K562 (cell line): ENCODE data around the gene NR1I3. TPM values are rescaled to one million over a fixed set of nuclear protein-coding genes. Genes with fewer than 3 reads are reported as not detected.

ENCODE experiments used
- ATF2 ChIP-seq: sonication (generic); formaldehyde crosslinking; IDR thresholded peaks from 2 replicates; pipeline ENCODE4 v1.8.1; 2022; ENCODE audit warnings: missing genetic modification reagents
- MEF2D ChIP-seq: conservative IDR thresholded peaks from 2 replicates; pipeline ENCODE4 v1.6.1; 2016; ENCODE audit warnings: low read depth, missing genetic modification characterization, missing compliant biosample characterization
- ZNF398 ChIP-seq: fragments of 250-450 bp; sonication (Bioruptor Pico); IDR thresholded peaks from 2 replicates; pipeline ENCODE4 v1.8.0; 2021; ENCODE audit warnings: moderate library complexity, mild to moderate bottlenecking, inconsistent platforms
- polyA plus RNA-seq, 8 experiments: library from polyadenylated mRNA; depleted of rRNA in 4 of 8; stranded (reverse) in 5 of 8; unstranded in 3 of 8; fragments of >200 nt; fragmentation: Nextera tagmentation in 2 of 8; fragmentation: Illumina TruSeq in 1 of 8; extraction: Ambion mirVana in 2 of 8; extraction: Trizol in 1 of 8; gene quantifications; 2 replicates each; pipeline versions ENCODE4 v1.2.1 to v1.2.3, GENCODE V29; 2011 to 2014; ENCODE audit warnings: inconsistent platforms in 1 of 8, missing spikeins in 1 of 8
- total RNA-seq, 7 experiments: library from RNA; depleted of rRNA in 6 of 7; stranded (reverse); fragments of >200 nt in 6 of 7; fragmentation: Illumina TruSeq in 2 of 7; extraction: Trizol in 2 of 7; gene quantifications; 2 replicates each; pipeline versions ENCODE4 v1.2.1 to v1.2.3, GENCODE V29; 2011 to 2021; ENCODE audit warnings: low replicate concordance in 1 of 7
- TF ChIP-seq, protein P1 (sequence below), 2 experiments: fragments of 450-650 bp; IDR thresholded peaks; 2 replicates each; pipeline ENCODE4 v1.6.1; 2016; ENCODE audit warnings: mild to moderate bottlenecking in 2 of 2, borderline replicate concordance in 1 of 2, low read depth in 1 of 2, moderate library complexity in 1 of 2
- TF ChIP-seq, protein P2 (sequence below): fragments of 450-650 bp; formaldehyde crosslinking; IDR thresholded peaks from 2 replicates; pipeline ENCODE4 v1.4.0; 2022; ENCODE audit warnings: missing genetic modification characterization
- TF ChIP-seq, protein P3 (sequence below): sonication (generic); formaldehyde crosslinking; IDR thresholded peaks from 2 replicates; pipeline ENCODE4 v1.9.0; 2022; ENCODE audit warnings: mild to moderate bottlenecking, missing genetic modification reagents
- TF ChIP-seq, protein P4 (sequence below): fragments of 450-650 bp; IDR thresholded peaks from 2 replicates; pipeline ENCODE4 v1.6.1; 2014; ENCODE audit warnings: low read depth, mild to moderate bottlenecking, moderate library complexity, borderline replicate concordance

NR1I3 gene
- total and polyA plus RNA-seq, 9 of the 15 experiments (the other 6 are each of a cell fraction or from before 2014, with no cell fraction given) = 0.11 TPM; not detected in 8

DNA sequence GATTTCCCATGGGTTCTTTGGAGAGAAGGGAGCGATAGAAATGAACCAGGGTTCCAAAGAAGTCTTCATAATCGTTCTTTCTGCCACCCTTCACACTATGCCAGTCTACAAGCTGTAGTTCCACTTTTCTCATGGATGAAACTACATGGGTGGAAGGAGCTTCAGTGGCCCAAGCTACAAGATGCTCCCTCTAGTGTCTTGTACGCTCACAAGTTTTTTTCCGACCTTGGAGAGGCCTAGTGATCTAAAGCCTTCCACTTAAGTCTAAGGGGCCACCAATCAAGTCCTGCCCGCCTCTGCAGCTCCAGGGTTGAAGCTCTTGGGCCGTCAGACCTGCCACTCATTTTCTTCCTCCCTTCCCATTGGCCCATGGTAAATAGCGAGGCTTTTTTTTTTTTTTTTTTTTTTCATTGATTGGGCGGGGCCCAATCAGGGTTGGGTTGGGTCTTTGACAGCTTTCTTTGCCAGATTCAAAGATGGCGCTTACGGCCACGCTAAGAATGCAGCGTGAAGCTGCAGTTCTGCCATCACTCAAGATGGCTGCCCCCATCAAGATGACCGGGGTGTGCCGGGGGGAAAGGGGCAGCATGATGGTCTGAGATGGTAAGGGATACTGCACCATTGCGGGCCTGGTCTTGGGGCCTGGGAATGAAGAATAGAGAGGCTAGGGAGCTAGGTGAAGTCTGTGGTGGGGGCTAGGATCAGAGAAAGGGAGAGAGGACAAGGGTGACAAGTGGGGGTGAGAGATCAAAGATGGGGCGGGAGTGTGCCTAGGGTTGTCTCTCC lies 12.3 kb downstream of the NR1I3 start, which contains the start of gene TOMM40L (continued):
- TF ChIP-seq, protein P1, sequence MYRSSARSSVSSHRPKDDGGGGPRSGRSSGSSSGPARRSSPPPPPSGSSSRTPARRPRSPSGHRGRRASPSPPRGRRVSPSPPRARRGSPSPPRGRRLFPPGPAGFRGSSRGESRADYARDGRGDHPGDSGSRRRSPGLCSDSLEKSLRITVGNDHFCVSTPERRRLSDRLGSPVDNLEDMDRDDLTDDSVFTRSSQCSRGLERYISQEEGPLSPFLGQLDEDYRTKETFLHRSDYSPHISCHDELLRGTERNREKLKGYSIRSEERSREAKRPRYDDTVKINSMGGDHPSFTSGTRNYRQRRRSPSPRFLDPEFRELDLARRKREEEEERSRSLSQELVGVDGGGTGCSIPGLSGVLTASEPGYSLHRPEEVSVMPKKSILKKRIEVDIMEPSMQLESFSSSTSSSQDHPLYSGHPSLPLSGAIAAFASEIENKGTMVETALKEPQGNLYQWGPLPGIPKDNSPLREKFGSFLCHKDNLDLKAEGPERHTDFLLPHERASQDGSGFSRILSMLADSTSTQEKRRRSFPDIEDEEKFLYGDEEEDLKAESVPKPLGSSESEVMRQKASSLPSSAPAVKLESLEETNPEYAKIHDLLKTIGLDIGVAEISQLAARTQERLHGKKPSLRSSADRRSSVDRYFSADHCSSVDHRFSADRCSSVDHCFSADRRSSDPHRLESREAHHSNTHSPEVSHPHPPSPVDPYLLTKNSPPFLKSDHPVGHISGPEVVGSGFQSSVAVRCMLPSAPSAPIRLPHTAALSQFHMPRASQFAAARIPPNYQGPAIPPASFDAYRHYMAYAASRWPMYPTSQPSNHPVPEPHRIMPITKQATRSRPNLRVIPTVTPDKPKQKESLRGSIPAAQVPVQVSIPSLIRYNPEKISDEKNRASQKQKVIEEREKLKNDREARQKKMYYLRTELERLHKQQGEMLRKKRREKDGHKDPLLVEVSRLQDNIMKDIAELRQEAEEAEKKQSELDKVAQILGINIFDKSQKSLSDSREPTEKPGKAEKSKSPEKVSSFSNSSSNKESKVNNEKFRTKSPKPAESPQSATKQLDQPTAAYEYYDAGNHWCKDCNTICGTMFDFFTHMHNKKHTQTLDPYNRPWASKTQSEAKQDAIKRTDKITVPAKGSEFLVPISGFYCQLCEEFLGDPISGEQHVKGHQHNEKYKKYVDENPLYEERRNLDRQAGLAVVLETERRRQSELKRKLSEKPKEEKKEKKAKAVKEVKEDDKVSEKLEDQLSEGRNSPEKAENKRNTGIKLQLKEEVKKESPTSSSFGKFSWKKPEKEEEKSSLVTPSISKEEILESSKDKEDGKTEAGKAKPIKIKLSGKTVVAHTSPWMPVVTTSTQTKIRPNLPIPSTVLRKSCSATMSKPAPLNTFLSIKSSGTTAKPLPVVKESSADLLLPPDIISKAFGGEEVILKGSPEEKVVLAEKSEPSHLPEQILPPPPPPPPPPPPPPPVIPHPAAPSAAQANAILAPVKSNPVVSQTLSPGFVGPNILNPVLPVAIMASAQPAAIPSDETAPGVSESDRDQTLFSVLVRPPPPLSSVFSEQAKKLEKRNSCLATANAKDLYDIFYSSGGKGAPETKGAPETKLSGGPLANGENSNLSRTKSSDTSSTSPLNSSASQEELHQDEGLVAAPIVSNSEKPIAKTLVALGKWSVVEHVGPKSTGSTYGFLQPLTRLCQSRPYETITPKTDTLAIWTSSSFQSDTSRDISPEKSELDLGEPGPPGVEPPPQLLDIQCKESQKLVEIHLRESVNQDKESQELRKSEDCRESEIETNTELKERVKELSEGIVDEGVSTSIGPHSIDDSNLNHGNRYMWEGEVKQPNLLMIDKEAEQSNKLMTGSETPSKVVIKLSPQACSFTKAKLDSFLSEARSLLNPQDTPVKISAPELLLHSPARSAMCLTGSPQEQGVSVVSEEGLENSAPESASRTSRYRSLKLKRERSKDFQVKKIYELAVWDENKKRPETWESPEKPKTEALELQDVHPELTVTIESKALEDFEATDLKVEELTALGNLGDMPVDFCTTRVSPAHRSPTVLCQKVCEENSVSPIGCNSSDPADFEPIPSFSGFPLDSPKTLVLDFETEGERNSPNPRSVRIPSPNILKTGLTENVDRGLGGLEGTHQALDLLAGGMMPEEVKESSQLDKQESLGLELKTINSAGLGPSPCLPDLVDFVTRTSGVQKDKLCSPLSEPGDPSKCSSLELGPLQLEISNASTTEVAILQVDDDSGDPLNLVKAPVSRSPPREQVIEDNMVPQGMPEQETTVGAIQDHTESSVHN (IDR thresholded peaks at IDR 0.05; ENCODE audit: borderline replicate concordance in 1 of 2, low read depth in 1 of 2) = no peak
- TF ChIP-seq, protein P2, sequence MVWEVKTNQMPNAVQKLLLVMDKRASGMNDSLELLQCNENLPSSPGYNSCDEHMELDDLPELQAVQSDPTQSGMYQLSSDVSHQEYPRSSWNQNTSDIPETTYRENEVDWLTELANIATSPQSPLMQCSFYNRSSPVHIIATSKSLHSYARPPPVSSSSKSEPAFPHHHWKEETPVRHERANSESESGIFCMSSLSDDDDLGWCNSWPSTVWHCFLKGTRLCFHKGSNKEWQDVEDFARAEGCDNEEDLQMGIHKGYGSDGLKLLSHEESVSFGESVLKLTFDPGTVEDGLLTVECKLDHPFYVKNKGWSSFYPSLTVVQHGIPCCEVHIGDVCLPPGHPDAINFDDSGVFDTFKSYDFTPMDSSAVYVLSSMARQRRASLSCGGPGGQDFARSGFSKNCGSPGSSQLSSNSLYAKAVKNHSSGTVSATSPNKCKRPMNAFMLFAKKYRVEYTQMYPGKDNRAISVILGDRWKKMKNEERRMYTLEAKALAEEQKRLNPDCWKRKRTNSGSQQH = peak; percentile 90; the same call in 1 of the 2 replicates
- no peak for TF ChIP-seq ATF2
- TF ChIP-seq MEF2D (tag) = no peak
- TF ChIP-seq, protein P3, sequence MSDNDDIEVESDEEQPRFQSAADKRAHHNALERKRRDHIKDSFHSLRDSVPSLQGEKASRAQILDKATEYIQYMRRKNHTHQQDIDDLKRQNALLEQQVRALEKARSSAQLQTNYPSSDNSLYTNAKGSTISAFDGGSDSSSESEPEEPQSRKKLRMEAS (CRISPR knock-in tag) = peak; percentile 15; the same call in 1 of the 2 replicates
- no peak for TF ChIP-seq ZNF398 (CRISPR knock-in tag)
- TF ChIP-seq, protein P4, sequence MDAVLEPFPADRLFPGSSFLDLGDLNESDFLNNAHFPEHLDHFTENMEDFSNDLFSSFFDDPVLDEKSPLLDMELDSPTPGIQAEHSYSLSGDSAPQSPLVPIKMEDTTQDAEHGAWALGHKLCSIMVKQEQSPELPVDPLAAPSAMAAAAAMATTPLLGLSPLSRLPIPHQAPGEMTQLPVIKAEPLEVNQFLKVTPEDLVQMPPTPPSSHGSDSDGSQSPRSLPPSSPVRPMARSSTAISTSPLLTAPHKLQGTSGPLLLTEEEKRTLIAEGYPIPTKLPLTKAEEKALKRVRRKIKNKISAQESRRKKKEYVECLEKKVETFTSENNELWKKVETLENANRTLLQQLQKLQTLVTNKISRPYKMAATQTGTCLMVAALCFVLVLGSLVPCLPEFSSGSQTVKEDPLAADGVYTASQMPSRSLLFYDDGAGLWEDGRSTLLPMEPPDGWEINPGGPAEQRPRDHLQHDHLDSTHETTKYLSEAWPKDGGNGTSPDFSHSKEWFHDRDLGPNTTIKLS = no peak
